ENCODE measurements around the gene SMOC1. TPM values are rescaled to one million over a fixed set of nuclear protein-coding genes. Genes with fewer than 3 reads are reported as not detected.
"Not testable (repeated sequence)": the region's sequence is repeated elsewhere in the genome, so short reads cannot be mapped to it uniquely, and the experiment has no call there.

Gene SMOC1
- total RNA-seq, 1 donor from 2014 or later, result 0.93 TPM

DNA sequence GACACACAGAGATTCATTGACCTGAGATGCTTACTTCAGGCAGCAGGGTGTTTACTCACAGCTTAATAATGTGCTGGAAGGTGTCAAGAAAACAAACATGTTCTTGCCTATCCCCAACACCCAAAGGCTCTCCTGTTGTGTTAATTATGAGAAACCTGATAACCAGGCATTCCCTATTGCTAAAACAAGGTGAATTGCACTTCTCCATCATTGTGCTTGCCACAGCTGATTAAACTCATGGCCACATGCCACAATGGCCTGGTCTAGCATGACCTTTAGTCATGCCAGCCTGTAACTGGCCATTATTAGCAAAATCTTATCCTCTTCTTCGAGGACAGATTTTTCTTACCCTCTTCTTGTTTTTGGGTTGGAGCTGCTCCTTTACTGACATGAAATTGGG is 21.4 kb downstream of the SMOC1 start:
- DNase-seq (ENCODE audit: low spot score), result no peak

DNA sequence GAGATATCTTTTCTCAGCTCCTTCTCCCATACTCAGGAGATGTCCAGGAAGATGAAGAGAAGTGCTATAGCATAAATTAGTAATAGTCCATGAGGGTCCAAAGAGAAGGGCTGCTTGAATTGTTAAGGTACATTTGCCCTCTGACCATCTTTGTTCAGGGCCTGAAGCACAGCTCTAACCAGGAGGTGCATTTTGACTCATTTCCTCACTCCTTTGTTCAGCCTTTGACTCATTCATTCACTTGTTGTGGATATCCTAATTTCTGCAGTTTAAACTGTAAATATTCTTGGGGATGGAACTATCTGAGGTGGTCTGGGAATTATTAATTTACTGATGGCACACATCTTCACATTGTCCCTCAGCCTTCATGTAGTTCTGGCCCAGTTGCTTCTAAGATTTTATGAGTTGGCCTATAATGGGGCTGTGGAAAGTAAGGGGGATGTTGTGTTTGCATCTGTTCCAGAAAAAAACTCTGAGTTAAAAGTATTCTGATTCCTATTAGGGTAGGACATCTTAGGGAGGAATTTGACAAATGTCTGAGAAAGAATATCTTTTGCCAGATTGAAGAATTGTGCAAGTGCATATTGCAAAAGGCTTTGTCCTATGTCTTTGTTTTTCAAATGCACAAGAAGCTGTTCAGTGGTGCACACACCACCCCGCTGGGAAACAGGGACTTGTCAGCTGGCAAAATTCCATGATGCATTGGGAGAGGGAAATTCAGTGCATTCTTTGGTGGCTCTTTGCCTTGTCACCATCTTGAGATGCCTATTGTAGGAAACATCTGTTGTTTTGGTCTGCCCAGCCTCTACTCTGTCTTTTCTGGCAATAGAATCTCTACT is 22.1 kb downstream of the SMOC1 start:
- no peak for DNase-seq (ENCODE audit: low spot score)

GRCh38 chr14:69903046-69903445 is 23.8 kb downstream of the SMOC1 start:
- not testable (repeated sequence) for DNase-seq (ENCODE audit: low spot score)

DNA sequence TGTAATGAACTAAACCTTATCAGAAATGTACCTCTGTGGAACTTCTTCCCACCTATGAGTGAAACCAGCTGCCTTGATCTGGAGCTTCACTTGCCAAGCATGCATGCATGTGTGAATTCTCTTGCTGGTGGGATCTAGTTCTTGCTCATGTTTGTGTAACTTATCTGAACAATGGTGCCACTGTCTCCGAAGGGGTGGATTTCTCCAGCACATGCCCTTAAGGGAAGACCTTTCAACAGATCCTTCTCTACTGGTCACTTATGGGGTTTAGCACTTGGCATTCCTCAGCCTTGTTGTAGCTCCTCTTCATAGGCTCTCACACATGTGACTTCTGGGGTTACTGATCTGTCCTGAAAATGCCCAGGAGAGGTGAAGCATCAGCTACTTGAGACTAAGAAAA is 25.0 kb downstream of the SMOC1 start:
- DNase-seq (ENCODE audit: low spot score), result no peak

DNA sequence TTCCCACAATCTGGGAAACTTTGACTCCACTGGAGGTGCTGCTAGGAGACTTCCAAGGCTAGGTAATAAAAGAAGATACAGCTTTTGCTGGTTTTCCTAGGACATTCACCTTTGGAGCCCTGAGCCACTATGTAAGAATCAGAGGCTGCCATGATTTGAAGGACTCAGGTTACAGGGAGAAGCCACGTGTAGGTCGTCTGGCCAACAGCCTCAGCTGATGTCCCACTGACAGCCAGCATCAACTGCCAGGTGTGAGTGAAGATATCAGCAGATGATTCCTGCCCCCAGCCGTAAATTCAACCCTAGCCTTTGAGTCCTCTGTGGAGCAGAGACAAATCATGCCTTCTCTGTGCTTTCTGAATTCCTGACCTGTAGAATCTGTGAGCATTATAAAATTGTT is 27.0 kb downstream of the SMOC1 start:
- no peak for DNase-seq (ENCODE audit: low spot score)

DNA sequence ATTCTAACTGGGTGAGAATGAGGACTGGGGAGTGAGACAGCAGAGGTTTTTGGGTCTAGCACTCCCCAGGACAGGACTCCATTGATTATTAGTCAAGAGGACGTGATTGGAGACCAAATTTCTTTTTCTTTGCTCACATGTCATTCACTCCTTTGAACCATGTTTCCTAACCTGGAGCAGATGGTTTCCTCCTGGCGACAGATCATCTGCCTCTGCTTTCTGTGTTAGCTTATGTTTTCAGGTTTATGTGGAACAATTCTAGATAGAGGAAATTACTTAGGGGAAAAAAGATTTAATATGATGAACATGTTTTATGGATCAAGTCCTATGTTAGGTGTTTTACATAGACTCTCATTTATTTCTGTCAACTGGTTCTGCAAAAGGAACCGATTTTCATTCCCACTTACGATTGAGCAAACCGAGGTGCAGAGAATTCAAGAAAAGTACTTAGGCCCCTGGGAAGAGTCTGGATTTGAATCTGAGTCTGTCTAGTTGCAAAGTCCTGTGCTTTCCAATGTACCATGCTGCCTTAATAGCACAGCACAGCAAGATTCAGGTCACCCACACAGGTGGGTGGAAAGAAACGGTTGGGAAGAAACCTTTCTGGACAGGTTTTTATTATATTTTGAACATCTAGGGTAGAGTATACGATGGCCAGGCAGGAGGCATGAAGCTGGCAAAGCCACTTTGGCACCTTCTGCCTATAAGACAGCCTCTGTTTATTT is 30.8 kb downstream of the SMOC1 start:
- DNase-seq (ENCODE audit: low spot score), result no peak

- DNase-seq (ENCODE audit: low spot score), result no peak
Observed at GRCh38 chr14:69910871-69911270, 31.7 kb downstream of the SMOC1 start.

DNA sequence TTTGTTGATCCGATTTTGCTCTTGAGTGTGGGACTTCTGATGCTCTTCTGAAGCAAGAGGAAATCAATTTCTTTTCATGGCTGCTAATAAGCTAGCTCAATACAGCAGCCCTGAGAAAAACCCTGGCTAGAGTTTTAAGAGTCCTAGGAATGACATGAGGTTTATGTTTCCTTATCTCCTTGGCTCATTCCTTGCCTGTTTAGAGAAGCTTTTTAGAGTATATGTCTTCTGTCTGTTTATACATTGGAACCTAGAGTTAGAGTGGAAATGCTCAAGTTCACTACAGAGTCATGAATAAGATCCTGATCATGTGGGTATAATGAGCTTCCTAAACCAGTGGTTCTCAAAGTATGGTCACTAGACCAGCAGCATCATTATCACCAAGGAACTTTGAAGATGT is 34.5 kb downstream of the SMOC1 start:
- no peak for DNase-seq (ENCODE audit: low spot score)

DNA sequence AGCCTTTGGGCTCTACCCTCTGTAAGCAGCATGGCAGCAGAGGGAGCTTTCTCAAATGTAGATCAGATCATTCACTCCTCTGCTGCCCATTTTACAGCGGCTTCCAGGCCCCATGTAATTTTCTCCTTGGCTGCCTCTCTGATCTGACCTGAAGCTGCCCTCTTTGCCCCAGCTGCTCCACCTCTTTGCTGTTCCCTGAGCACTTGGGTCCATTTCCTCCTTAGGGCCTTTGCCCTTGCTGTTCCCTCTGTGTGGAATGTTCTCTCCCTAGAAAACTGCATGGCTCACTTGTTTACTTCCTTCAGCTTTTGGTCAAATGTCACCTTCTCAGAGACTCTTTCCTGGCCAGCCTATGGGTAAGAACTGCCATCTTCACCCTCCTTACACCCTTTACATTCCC is 37.2 kb downstream of the SMOC1 start:
- DNase-seq (ENCODE audit: low spot score), result no peak

GRCh38 chr14:69917287-69917686 is 38.1 kb downstream of the SMOC1 start:
- no peak for DNase-seq (ENCODE audit: low spot score)

DNA sequence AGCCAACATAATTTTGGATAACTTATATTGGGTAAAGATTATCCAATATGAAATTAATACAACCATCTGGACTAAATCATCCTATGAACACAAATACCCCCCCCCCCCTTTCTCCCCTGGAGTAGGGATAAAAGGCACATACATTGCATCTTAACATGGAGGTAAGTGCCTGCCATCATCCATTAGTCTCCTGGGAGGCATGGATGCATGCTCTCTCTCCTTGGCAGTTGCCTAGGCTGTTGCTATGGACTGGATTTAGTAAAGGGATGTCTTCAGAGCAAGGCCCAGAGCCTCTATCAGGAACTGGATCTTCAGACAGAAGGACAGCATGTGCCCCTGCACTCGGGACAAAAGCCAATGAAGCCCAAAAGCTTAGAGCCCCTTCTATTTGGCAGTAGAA is 40.6 kb downstream of the SMOC1 start:
- no peak for DNase-seq (ENCODE audit: low spot score)

DNA sequence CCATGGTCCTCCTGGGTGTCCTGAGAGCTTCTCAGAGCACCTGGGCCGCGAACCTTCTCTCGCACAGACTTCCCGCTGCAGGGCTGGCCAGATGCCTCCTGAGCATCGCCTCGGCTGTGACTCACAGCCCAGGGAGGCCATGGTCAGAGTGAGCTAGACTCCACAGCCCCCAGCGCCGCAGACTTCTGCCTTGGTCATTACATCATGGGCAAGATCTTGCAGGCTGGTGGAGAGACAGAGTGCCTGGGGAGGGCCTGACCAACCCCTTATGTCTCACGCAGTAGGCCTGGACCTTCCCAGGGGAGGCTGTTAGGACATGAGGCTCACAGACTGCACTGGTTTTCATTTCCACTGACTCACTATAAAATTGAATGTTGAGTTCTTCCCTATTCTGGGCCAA is 41.8 kb downstream of the SMOC1 start:
- DNase-seq (ENCODE audit: low spot score), result no peak

- no peak for DNase-seq (ENCODE audit: low spot score)
Observed at GRCh38 chr14:69922198-69922597, 43.0 kb downstream of the SMOC1 start.

- no peak for DNase-seq (ENCODE audit: low spot score)
Observed at GRCh38 chr14:69924201-69924600, 45.0 kb downstream of the SMOC1 start.

DNA sequence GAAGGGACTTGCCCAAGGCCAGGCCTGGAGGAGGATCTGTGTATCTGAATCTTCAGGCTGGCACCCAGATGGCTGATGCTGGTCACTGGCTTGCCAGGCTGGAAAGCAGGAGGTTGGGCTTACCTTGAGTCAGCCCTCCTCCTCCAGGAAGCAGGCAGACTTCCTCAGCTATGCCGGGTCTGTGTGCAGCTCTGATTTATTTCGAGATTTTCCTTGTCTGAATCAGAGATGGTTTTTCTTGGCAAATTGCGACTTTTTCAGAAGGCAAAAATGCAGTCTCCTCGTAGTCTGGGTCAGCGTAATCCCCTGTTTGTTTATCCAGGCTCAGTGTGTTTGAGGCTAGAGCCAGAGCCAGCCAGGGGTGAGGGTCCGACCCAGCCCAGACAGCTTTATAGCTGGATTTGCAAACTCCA is 48.9 kb downstream of the SMOC1 start:
- no peak for DNase-seq (ENCODE audit: low spot score)

DNA sequence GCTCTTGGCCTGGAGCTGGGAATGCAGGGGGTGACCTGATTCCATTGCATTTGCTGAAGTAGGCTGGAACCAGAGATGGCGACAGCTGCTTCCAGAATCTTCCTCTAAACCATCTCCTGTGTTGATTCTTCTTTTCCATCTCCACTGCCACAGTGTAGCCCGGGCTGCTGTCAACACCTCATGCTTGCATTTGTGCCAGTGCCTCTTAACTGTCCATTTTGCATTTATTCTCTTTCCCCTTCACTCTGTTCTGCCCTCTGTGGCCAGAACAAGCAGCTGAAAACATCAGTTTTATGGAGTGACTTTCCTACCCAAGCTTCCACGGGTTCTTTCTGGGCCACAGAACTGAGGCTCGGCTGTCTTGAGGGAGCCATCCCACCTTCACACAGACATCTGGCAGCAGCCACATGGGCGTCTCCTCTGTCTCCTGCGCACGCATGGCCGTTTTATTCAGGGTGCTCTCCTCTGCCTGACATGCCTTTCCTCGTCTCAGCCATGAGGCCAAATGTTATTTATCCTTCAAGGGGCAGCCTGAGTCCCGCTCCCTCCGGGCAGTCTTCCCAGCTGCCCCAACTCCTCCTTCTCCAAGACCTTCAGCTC is 51.7 kb downstream of the SMOC1 start:
- no peak for DNase-seq (ENCODE audit: low spot score)

DNA sequence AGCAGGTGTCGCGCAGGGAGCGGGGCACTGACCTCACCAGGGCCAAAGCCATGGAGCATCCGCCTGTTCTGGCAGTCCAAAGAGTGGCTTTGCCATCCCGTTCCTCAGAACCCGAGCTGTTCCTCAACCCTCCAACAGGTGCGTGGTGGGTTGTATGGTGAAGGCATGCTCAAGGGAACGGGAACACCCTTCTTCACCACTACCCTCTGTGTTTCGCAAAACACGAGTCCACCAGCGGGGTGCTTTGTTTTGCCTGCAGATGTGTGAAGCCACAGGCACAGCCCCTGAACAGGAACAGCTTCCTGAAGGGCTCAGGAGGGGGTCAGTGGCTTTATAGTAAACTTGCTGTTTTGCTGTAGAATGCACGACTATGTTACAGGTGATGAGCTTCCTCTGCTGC is 52.7 kb downstream of the SMOC1 start:
- DNase-seq (ENCODE audit: low spot score), result no peak

GRCh38 chr14:69932391-69932790 is 53.2 kb downstream of the SMOC1 start:
- no peak for DNase-seq (ENCODE audit: low spot score)

- DNase-seq (ENCODE audit: low spot score), result no peak
Observed at GRCh38 chr14:69933623-69934275, 54.5 kb downstream of the SMOC1 start.

- no peak for DNase-seq (ENCODE audit: low spot score)
Observed at GRCh38 chr14:69937367-69938081, 58.3 kb downstream of the SMOC1 start.

DNA sequence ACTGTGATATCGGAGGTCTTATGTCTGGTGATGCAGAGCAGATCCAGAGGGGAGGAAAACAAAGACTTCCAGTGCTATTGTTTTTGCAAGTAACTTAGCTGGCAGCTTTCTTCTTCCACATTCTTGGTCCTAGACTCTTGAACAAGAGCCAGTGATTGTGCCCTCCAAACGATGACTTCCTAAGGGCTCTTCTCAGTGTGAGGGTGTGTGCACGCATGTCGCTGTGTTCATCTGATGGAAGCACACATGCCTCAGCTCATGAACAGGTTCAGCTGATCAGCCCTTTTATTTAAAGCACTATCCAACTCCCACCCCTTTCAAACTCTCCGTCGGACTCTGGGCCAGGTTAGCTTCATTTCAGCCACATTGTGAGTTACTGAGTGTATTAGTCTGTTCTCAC is 59.5 kb downstream of the SMOC1 start:
- no peak for DNase-seq (ENCODE audit: low spot score)

Data from mesenteric fat pad (tissue), 1 donor.